ENCODE measurements around the gene TNFRSF8. TPM values are rescaled to one million over a fixed set of nuclear protein-coding genes. Genes with fewer than 3 reads are reported as not detected.

TNFRSF8 gene
- total and polyA plus RNA-seq, 2 of the 4 experiments (the other 2 are of a cell fraction) = under 0.01 to 0.31 TPM

DNA sequence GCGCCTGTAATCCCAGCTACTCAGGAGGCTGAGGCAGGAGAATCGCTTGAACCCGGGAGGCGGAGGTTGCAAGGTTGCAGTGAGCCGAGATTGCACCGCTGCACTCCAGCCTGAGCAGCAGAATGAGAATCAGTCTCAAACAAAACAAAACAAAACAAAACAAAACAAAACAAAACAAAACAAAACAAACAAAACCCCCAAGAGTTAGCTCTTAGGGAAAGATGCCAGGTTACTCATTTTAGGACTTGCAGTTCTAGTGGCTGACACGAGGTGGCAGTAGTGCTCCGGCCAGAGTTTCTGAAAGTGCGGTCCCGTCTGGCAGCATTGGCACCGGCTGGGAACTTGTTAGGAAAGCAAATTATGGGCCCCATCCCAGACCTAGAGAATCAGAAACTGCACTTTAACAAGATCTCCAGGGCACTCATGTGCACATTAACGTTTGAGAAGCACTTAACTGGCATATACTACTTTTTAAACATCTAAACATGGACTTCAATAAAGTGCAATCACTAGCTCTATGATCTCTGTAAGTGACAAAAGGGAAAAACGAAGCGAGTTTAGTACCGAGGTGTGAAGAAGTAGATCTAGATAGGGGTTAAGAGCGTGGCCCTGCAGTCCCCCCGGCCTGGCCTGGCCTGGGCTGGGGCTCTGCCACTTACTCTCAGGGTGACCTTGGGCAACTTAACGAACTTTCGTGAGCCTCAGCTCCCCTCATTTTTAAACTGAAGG is 61.8 kb downstream of the TNFRSF8 start:
- ChIA-PET CTCF (interaction anchor here (0.6 to 3.4 kb wide), 20 partner anchors 11 to 534 kb away, joined by 3 to 34 read pairs (median 4); no protein-coding TSS in a partner anchor), POLR2A (ENCODE audit: unreplicated experiment) (interaction anchor here (0.6 kb wide), 1 partner anchor 419 kb away, joined by 3 read pairs; no protein-coding TSS in a partner anchor)
- ATAC-seq (ENCODE audit: low read depth) (peak; percentile 59), DNase-seq (peak; percentile 65)
- intact Hi-C loops (cut with micrococcal nuclease) = loop anchor here (1.0 to 10.0 kb wide), 4 partner anchors 61 to 530 kb away; no protein-coding TSS in a partner anchor
- dilution Hi-C loops (cut with HindIII; ENCODE audit: low sequenced_read_pairs, unreplicated experiment) = no loop called here
- H2BK15ac ChIP-seq (ENCODE audit: low read depth, low read length) = no peak overlapping the region
- no peak overlapping the region for H3K27ac ChIP-seq (ENCODE audit: insufficient read depth, low read length)
- no peak overlapping the region for H3K56ac ChIP-seq (ENCODE audit: extremely low read depth, insufficient read depth, low read length)
- TF ChIP-seq RCOR1 (IDR thresholded peaks at IDR 0.05; ENCODE audit: insufficient replicate concordance, low read length) = no peak
- TF ChIP-seq, protein P1, sequence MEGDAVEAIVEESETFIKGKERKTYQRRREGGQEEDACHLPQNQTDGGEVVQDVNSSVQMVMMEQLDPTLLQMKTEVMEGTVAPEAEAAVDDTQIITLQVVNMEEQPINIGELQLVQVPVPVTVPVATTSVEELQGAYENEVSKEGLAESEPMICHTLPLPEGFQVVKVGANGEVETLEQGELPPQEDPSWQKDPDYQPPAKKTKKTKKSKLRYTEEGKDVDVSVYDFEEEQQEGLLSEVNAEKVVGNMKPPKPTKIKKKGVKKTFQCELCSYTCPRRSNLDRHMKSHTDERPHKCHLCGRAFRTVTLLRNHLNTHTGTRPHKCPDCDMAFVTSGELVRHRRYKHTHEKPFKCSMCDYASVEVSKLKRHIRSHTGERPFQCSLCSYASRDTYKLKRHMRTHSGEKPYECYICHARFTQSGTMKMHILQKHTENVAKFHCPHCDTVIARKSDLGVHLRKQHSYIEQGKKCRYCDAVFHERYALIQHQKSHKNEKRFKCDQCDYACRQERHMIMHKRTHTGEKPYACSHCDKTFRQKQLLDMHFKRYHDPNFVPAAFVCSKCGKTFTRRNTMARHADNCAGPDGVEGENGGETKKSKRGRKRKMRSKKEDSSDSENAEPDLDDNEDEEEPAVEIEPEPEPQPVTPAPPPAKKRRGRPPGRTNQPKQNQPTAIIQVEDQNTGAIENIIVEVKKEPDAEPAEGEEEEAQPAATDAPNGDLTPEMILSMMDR (conservative IDR thresholded peaks at IDR 0.05; ENCODE audit: low read depth, low read length) = peak; percentile 98
- TF ChIP-seq RAD21 (IDR thresholded peaks at IDR 0.05; ENCODE audit: low read length) = peak; percentile 100
- TF ChIP-seq MAFK (IDR thresholded peaks at IDR 0.05; ENCODE audit: low read depth, low read length) = no peak
- peak; percentile 100 for TF ChIP-seq SMC3 (IDR thresholded peaks at IDR 0.05; ENCODE audit: low read depth, low read length)
- 0 out of 2 replicates have a peak, but pooled peaks have one; percentile 48 for TF ChIP-seq POLR2A (IDR thresholded peaks at IDR 0.05; ENCODE audit: low read depth, low read length)
- peak overlapping the region; percentile 55 for H2AK5ac ChIP-seq (ENCODE audit: low read depth, low read length)
- no TSS peak for BruUV-seq (replicated peaks)
- in situ Hi-C loops (cut with MboI; ENCODE audit: low sequenced_read_pairs) = loop anchor here (5.0 kb wide), 1 partner anchor 82 kb away; no protein-coding TSS in a partner anchor
- H2BK20ac ChIP-seq (ENCODE audit: low read depth, low read length) = no peak overlapping the region
- H3K4me2 ChIP-seq (ENCODE audit: low read depth, low read length) = no peak overlapping the region
- 49% methylated on average over 6 of the region's 19 CpGs; no CpG with 5 or more reads in 1 of the 2 experiments for WGBS, 2 experiments (ENCODE audit: extremely low coverage in 2 of 2, insufficient read length in 1 of 2)
- peaks cover 13% of the 10 kb centered on the region for H3K4me1 ChIP-seq (ENCODE audit: control insufficient read depth, insufficient read depth, low read length)
- no peak overlapping the region for H3K23ac ChIP-seq (ENCODE audit: low read depth, low read length)
- H2BK5ac ChIP-seq (ENCODE audit: low read depth, low read length, poor library complexity, severe bottlenecking) = no peak overlapping the region
- H4K91ac ChIP-seq (ENCODE audit: insufficient read depth, low read depth, low read length) = no peak overlapping the region
- no peak overlapping the region for H3K18ac ChIP-seq (ENCODE audit: low read depth, low read length)
- H3K14ac ChIP-seq (replicated peaks; ENCODE audit: low read depth, low read length) = no peak overlapping the region
- H4K5ac ChIP-seq (ENCODE audit: low read depth, low read length) = no peak overlapping the region; the same call in 1 of the 2 replicates
- no peak overlapping the region for H3K9ac ChIP-seq (ENCODE audit: low read depth, low read length)
- H4K8ac ChIP-seq (ENCODE audit: low read depth in 2 of 2, low read length in 2 of 2) = no peak overlapping the region
- no peaks in the 10 kb centered on the region for H3K9me1 ChIP-seq (ENCODE audit: insufficient read depth, low read length)
- H3K36me3 ChIP-seq (ENCODE audit: control insufficient read depth, insufficient read depth, low read length) = no peaks in the 10 kb centered on the region
- H3K4me3 ChIP-seq (ENCODE audit: insufficient read depth, low read depth, low read length) = no peak overlapping the region
- H2BK120ac ChIP-seq (ENCODE audit: low read depth, low read length) = peak overlapping the region; percentile 42; the same call in 1 of the 2 replicates
- H3K79me1 ChIP-seq (ENCODE audit: low read depth in 1 of 2, low read length in 2 of 2) = no peaks in the 10 kb centered on the region
- H4K20me1 ChIP-seq (ENCODE audit: insufficient read depth, low read length) = no peaks in the 10 kb centered on the region
- no peaks in the 10 kb centered on the region for H3K9me3 ChIP-seq (ENCODE audit: control insufficient read depth, insufficient read depth, low read length)
- no peaks in the 10 kb centered on the region for H3K27me3 ChIP-seq (ENCODE audit: control insufficient read depth, insufficient read depth, low read length)
- peak overlapping the region; percentile 24; the same call in 1 of the 2 replicates for H3K4ac ChIP-seq (ENCODE audit: low read depth, low read length)
- H2AFZ ChIP-seq (replicated peaks; ENCODE audit: low read length, poor library complexity) = peak overlapping the region; percentile 35
- no peak overlapping the region for H2AK9ac ChIP-seq (replicated peaks; ENCODE audit: low read depth, low read length, poor library complexity)

All from IMR-90 (cell line).